ENCODE data around the gene RNF123. TPM values are rescaled to one million over a fixed set of nuclear protein-coding genes. Genes with fewer than 3 reads are reported as not detected.
"Not testable (repeated sequence)": the region's sequence is repeated elsewhere in the genome, so short reads cannot be mapped to it uniquely, and the experiment has no call there.

Gene RNF123
- polyA plus RNA-seq, 3 donors = 12.3 to 20.9 (median 13.6) TPM

DNA sequence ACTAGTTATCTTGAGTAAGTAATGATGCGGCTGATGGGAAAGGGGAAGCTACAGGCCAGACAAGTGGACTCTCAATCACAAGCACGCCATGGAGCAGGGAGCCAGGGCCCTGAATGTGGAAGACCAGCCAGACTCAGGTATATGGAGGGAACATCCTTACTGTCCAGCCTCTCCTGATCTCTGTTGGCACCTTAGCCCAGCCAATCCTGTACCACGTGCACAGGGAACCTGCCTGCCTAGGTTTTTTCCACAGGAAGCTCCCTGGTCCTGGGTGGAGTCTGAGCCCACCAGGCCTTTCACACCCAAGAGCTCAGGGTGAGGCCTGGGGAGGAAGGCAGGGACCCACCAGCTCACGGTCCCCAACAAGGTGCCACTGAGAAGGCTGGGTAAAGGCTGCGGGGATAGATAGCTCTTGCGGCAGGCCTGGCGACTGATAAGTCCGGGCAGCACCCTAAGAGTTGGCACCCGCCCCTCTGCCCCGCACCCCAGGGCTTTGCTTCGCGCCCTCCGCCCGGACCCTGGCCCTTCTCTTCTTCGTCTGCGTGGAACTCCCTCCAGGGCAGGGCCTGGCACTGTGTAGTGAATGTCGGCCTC is 16.1 kb upstream of the RNF123 start:
- WGBS, 3 donors = 16 to 34% (median 22%) methylated on average over 16 to 17 of the region's 17 CpGs
- no peak overlapping the region for H3K27ac ChIP-seq (ENCODE audit: low read depth, low read length)

DNA sequence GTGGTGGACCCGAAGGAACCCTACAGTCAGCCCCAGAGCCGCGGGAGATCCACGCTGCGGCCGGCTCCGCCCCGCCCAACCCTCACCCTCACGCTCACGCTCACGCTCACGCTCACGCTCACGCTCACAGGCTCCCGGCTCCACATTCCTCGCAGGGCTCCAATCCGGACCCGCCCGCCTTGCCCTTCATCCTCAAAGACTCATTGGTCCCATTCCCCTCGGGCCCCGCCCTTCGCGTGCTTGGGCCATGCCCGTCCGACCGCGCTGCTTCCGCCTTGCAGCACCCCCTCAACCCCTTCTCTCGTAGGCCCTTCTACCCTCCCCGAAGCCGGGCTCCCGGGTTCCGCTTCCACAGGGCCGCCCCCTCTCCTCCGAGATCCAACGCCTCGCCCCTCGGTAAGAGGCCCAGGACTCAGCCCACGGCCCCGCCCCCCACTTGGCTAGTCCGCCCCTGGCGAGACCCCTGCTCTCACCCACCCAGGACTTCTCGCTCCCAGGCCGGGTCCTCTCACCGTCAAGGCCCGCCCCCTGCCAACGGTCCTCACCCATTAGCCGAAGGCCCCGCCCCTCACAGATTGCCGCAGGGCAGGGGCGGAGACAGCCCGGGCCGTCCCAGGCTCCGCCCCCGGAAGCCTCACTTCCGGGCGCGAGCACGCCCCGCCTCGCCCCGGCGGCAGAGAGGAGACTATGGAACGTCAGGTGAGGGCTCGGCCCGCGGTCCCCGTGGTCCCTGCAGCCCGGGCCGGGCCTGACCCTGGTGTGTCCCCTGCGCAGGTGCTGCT is 15.5 kb upstream of the RNF123 start, which contains the start of gene APEH:
Gene APEH (plus strand): TSS at position 637 of the 782 bp plus-strand sequence. CDS start 51 bp downstream, at position 688.
- WGBS, 3 donors = 1% methylated on average over 61 to 71 of the region's 71 CpGs
- H3K27ac ChIP-seq (ENCODE audit: low read depth, low read length) = peak within 1 kb of the TSS; percentile 65

DNA sequence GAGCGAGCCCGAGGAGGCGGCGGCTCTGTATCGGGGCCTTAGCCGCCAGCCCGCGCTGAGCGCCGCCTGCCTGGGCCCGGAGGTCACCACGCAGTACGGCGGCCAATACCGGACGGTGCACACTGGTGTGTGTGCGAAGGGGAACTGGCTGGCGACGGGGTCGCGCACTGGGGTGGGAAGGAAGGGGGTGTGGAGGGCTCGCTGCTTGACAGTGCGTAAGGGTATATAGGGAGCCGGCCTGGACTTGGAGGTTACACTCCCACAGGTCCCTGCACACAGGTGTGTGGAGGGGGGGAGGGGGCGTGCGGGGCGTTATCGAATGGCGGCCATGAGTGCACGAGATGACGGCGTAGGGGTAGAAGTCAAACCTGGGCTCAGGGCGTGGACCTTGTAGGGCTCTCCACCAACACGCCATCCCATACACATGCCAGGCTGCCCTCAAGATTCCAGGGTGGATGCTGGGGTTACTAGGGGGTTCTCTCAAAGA is 14.8 kb upstream of the RNF123 start:
- WGBS, 3 donors = 4 to 8% (median 5%) methylated on average over 29 to 34 of the region's 34 CpGs
- no peak overlapping the region for H3K27ac ChIP-seq (ENCODE audit: low read depth, low read length)

DNA sequence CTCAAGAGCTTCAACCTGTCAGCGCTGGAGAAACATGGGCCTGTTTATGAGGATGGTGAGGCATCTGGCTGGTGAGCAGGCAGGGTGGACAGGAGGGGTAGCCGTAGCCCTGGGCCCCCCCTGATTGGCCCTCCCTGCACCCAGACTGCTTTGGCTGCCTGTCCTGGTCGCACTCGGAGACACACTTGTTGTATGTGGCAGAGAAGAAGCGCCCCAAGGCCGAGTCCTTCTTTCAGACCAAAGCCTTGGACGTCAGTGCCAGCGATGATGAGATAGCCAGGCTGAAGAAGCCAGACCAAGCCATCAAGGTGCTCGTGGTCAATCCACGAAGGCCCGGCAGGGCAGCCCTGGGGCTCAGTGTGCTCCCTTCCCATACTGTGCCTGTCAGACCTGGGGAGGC is 13.4 kb upstream of the RNF123 start:
- WGBS, 3 donors = 93 to 95% (median 93%) methylated on average over 11 of the region's 11 CpGs
- H3K27ac ChIP-seq (ENCODE audit: low read depth, low read length) = no peak overlapping the region

DNA sequence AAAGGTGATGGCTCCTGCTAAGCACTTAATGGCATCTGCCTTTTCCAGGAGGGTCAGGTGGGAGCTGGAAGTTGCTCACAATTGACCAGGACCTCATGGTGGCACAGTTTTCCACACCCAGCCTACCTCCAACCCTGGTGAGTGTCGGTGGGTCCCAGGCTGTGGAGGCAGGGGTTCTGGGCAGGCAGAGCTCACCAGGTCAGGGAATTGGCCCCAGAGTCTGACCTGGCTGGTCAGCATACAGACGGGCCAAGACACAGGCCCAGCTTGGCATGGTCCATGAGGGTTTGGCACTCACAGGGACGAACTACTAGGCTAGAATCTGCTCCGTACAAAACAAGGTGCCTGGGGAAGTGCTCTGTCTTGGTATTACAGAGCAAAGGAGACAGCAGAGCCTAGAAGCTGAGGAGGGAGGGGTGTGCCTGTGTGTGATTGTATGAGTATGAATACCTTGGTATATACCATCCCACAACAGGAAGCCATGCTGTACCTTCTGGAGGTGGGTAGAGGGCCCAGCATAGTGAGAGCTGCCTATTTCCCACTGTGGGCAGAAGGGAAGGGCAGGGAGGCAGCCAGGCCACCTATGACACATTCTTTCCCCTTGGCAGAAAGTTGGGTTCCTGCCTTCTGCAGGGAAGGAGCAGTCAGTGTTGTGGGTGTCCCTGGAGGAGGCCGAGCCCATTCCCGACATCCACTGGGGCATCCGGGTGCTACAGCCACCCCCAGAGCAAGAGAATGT is 8.7 kb upstream of the RNF123 start:
- 82 to 88% (median 86%) methylated on average over 7 of the region's 7 CpGs for WGBS, 3 donors
- no peak overlapping the region for H3K27ac ChIP-seq (ENCODE audit: low read depth, low read length)

DNA sequence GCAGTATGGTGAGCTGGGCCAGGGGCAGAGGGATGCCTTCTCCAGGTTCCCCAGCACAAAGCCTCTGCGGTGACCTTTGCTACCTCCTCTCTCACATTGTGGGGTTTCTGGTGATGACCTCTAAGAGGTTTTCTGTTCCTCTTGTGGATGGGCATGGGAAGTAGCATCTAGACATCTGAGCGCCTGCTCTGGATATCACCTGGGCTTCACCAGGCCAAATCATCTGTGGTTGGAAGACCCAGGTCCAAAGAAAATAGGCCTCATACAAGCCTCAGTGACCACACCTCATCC is 8.2 kb upstream of the RNF123 start:
- WGBS, 3 donors = 89 to 98% (median 95%) methylated on average over 2 of the region's 2 CpGs
- no peak overlapping the region for H3K27ac ChIP-seq (ENCODE audit: low read depth, low read length)

DNA sequence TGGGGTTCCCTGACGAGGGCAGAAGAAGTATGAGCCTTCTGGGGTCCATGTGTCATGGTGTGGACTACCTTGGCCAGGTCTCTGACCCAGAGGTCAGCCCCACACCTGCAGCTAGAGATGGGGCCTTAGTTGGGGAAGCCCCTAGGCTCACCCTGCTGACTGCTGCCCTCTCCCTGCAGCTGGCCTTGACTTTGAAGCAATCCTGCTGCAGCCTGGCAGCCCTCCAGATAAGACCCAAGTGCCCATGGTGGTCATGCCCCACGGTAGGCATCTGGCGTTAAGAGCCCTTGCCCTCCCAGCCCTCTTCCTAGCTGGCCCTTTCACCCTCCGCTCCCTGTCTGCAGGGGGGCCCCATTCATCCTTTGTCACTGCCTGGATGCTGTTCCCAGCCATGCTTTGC is 7.8 kb upstream of the RNF123 start:
- 82 to 88% (median 87%) methylated on average over 4 of the region's 4 CpGs for WGBS, 3 donors
- no peak overlapping the region for H3K27ac ChIP-seq (ENCODE audit: low read depth, low read length)

DNA sequence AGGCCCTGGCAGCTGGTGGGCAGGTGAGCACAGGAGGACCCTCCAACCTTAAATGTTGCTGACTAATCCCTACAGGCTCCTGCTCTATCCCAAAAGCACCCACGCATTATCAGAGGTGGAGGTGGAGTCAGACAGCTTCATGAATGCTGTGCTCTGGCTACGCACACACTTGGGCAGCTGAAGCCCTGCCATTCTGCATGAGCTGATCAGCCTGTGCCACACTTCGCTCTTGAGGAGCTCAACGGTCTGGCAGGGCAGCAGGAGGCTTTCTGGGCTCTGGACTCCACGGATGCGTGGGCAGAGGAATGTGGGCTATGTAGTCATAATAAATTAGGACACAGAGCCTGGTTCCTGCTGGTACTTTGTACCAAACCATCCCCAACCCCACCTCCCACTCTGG is 6.2 kb upstream of the RNF123 start:
- H3K27ac ChIP-seq (ENCODE audit: low read depth, low read length) = no peak overlapping the region
- 83 to 96% (median 85%) methylated on average over 6 of the region's 6 CpGs for WGBS, 3 donors

DNA sequence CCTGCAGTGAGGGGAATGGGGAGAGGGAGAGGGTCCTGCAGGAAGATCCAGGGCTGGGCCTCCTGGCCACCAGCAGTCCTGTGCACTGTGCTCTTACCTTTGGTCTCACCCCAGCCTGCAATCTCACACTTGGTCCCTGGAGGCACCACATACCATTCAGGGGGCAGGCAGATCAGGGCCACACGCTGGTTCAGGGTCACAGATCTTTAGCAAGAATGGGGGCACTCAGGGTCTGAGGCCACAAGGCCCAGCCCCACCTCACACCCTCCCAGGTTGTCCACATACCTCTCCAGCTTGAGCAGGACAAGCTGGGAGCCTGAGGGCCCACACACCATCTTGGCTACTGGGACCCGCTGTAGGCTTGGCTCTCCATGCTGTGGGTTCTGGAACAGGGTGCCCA is 4.9 kb upstream of the RNF123 start:
- WGBS, 3 donors = 84 to 96% (median 91%) methylated on average over 2 of the region's 2 CpGs
- not testable (repeated sequence) for H3K27ac ChIP-seq (ENCODE audit: low read depth, low read length)

DNA sequence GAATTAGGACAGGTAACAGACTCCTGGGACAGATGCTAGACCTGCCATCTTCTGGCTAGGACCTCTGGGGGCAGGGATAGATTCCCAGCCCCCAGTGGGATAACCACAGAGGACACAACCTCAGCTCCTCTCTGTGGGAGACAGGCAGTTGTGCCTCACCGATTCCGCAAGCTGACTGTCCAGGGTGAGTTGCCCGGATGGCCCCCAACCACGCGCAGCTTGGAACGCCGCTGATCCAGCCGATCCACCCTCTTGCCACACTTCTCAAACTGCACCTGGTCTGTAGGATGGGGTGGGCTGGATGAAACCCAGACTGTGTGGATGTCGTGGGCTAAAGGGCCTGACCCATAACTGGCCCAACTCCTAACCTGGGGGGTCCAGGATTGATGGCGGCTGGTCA is 4.3 kb upstream of the RNF123 start:
- not testable (repeated sequence) for H3K27ac ChIP-seq (ENCODE audit: low read depth, low read length)
- WGBS, 3 donors = 92 to 95% (median 93%) methylated on average over 10 of the region's 10 CpGs

DNA sequence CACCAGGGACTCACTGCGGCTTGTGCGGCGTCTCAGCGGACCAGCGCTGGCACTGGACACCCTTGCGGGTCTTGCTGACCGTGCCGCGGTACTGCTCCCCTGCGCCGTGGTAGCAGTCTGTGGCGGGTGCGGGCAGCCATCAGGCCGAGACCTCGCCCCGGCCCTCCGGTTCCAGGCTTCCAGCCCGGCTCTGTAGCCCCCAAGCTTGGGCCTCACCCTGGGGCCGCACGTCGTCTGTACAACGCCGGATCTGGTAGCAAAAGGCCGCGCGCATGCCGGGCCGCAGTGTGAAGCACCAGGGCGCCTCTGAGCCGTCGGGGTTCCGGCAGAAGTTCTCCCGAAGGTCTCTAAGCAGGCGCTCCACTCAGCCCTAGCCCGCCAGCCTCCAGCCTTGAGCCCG is 3.5 kb upstream of the RNF123 start:
- H3K27ac ChIP-seq (ENCODE audit: low read depth, low read length) = not testable (repeated sequence)
- WGBS, 3 donors = 14 to 22% (median 16%) methylated on average over 27 to 32 of the region's 36 CpGs

DNA sequence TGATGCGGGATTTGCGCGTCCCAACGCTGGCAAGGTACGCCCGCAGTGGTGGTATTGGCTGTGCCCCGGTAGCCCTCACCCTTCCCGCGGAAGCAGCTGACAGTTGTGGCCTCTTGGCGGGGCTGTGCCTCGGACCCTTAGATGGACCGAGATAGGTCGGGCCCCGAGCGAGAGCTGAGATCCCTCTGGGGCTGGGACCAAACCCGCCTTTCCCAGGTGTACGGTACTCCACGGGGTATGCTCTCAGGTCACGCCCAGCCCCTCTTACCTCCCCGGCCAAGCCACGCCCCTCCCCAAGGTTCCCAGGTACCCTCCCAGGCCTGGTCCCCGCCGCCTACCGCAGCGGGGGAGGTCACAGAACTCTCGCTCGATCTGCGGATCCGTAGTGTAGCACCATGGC is 3.0 kb upstream of the RNF123 start:
- not testable (repeated sequence) for H3K27ac ChIP-seq (ENCODE audit: low read depth, low read length)
- 1 to 4% (median 3%) methylated on average over 20 to 25 of the region's 29 CpGs for WGBS, 3 donors

DNA sequence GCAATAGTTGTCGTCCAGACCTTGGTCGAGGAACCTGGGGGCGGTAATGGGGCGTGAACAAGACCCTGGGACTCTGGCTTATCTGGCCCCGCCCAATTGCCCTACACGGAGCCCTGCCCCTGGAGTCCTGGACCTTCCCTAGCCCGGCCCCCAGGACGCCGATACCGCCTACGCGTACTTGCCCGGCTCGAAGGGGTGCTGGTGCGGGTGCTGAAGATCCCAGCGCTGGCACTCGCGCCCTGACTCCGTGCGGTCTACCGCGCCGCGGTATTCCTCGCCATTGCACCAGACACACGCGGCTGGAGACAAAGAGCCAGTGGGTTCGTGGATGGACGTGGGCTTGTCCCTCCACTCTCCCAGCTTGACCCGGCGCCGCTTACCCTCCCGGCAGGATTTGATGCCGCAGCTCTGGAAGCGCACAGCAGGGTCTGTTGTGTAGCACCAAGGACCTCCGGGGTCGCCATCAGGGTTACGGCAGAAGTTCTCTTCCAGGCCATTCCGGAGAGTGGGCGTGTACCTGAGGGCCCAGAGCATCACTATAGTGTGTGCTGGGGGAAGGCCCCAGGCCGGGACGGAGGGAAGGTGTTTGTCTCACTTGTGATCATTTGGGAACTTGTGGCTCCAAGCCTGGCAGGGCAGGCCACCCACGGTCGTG is 2.5 kb upstream of the RNF123 start:
- H3K27ac ChIP-seq (ENCODE audit: low read depth, low read length) = not testable (repeated sequence)
- 12 to 18% (median 16%) methylated on average over 43 to 44 of the region's 44 CpGs for WGBS, 3 donors

DNA sequence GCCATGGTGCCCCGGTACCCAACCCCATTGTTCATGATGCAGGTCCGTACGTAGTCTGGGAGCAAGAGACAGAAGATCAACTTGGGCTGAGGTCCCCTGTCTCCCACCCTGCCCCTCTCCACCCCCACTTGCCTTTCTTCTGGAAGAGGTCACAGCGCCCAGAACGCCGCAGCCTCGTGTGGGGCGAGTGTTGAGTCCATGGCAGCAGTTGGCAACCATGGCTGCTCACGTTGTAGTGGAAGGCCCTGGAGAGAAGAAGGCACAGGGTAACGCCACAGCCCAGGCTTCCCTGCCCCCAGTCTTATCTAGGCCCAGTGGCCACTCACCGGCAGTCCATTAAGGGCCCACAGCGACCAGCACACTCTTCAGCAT is 1.9 kb upstream of the RNF123 start:
- WGBS, 3 donors = 91 to 94% (median 93%) methylated on average over 12 of the region's 12 CpGs
- not testable (repeated sequence) for H3K27ac ChIP-seq (ENCODE audit: low read depth, low read length)

DNA sequence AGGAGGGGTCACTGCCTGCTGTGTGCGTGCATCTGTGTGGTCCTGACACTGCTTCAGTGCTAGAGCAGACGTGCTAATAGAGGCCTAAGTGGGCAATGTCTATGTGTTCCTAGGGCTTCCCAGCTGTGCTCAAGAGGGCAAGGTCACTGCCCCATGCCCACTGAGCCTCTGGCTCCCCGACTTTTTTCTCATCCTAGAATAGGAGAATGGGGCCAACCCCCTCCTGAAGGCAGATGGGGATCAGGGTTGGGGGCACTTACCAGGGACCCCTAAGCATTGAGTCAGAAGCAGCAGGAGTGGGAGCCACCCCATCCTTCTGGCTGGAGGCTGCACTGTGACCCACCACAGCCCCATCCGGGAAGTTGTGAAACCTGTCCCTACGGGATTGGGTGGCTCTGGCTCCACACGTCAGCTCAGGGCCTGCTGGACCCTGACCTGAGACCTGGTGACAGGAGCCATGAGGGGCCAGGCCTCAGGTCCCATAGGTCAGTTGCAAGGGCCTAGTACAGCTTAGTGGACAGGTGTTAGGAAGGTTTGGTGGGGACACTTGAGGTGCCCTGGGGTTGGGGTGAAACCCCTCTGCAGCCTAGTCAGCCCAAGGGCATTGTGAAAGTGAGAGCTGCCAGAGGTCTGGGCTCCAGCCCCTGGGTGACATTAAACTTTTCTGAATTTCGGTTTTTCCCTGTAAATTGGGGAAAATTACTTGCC is 865 bp upstream of the RNF123 start:
- H3K27ac ChIP-seq (ENCODE audit: low read depth, low read length) = not testable (repeated sequence)
- 58 to 63% (median 59%) methylated on average over 5 to 7 of the region's 7 CpGs for WGBS, 3 donors

DNA sequence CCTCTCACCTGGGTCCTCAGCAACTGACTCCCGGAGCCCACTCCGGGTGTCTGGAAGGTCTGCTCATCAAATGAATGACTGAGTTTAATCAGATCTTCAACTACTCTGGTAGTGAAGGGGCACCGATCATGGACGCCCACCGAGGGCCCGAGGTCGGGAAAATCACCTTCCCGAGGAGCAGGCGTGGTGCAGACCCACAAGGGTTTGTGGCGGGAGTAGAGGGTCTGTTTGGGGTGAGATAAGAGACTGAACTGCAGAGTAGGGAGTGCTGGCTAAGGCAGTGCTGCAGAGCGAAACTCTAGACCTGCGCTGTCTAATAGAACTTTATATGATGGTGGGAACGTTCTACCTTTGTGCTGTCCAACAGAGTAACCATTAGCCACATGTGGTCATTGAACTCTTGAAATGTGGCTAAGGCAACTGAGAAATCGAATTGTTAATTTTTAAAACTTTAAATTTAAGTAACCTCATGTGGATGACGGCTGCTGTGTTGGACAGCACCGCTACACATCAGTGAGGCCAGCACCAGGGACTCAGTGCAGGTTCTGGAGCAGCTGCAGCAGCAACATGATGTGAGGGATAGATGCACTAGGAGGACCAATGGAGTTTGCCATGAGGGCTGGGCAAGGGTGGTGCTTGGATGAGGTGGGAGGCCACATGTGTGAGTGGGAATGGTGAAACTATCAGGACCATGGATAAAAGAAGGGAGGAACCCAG is 709 bp downstream of the RNF123 start:
- not testable (repeated sequence) for H3K27ac ChIP-seq (ENCODE audit: low read depth, low read length)

DNA sequence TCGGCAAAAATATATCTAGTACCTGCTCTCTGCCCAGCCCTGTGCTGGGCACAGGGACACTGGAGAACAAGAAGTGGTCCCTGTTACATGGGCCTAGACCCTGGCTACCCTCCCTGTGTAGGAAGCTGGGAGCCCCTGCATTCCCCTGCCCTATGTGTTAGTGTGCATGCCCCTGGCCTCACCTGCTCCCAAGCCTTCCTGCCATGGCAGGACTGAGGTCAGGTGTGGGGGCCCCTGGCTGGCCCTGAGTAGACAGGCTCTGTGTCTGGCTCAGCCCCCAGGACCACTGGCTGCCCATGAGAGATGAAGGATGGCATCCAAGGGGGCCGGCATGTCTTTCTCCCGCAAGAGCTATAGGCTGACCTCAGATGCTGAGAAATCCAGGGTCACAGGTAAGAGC is 1.5 kb downstream of the RNF123 start:
- H3K27ac ChIP-seq (ENCODE audit: low read depth, low read length) = not testable (repeated sequence)
- WGBS, 3 donors = 72 to 96% (median 86%) methylated on average over 3 of the region's 3 CpGs

More for the DNA sequence above, 709 bp downstream of the RNF123 start:
- 6 to 8% (median 8%) methylated on average over 16 of the region's 16 CpGs for WGBS, 3 donors

DNA sequence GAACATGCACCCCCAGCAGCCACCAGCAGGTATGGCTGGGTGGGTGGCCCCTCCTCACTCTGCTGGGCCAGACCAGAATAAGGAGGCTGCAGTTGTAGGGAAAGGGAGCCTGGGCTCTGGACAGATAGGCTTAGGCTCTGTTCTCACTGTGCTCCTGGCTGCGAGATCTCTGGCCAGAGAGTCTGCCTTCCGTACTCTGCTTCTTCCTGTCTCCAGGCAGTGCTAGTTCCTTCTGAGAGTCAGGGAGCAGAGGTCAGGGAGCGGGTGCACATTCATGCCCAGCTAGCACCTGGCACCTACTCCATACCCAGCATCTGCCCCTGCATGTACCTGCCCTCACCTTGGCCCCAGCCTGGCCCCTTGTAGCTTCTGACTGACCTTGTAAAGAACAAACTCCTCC is 2.1 kb downstream of the RNF123 start:
- H3K27ac ChIP-seq (ENCODE audit: low read depth, low read length) = not testable (repeated sequence)
- WGBS, 3 donors = 71 to 88% (median 86%) methylated on average over 3 of the region's 3 CpGs

Measured in adipose tissue (tissue), 3 donors.